Subcutaneous abdominal adipose tissue (tissue), 5 donors: ENCODE results near the gene MRPL36.

Source experiments
- H3K27ac ChIP-seq: one replicate; pipeline ENCODE4 v1.7.0; 2013; ENCODE audit warnings: low read depth, mild to moderate bottlenecking, inconsistent platforms, low read length, moderate library complexity
- H3K27me3 ChIP-seq, 5 donors: one replicate each; pipeline ENCODE4 v1.7.0; 2013; ENCODE audit warnings: low read length in 5 of 5, inconsistent platforms in 1 of 5; ENCODE audit not compliant: control insufficient read depth in 5 of 5, insufficient read depth in 4 of 5
- H3K36me3 ChIP-seq, 5 donors: one replicate each; pipeline ENCODE4 v1.7.0; 2013; ENCODE audit warnings: low read length in 5 of 5; ENCODE audit not compliant: control insufficient read depth in 5 of 5, insufficient read depth in 5 of 5
- H3K4me1 ChIP-seq, 5 donors: one replicate each; pipeline ENCODE4 v1.7.0; 2013; ENCODE audit warnings: low read length in 5 of 5, mild to moderate bottlenecking in 3 of 5, moderate library complexity in 1 of 5; ENCODE audit not compliant: control insufficient read depth in 5 of 5, insufficient read depth in 5 of 5
- H3K4me3 ChIP-seq, 5 donors: one replicate each; pipeline ENCODE4 v1.7.0; 2013; ENCODE audit warnings: low read length in 5 of 5, low read depth in 1 of 5
- H3K9ac ChIP-seq, 5 donors: one replicate each; pipeline ENCODE4 v1.7.0; 2013; ENCODE audit warnings: low read length in 5 of 5, mild to moderate bottlenecking in 4 of 5, moderate library complexity in 3 of 5
- H3K9me3 ChIP-seq, 5 donors: one replicate each; pipeline ENCODE4 v1.7.0; 2013; ENCODE audit warnings: low read length in 5 of 5; ENCODE audit not compliant: control insufficient read depth in 5 of 5
- donor health status: healthy.
- donor health status: healthy.
- donor health status: healthy.
- donor health status: healthy.
- donor health status: healthy.

MRPL36 gene

DNA sequence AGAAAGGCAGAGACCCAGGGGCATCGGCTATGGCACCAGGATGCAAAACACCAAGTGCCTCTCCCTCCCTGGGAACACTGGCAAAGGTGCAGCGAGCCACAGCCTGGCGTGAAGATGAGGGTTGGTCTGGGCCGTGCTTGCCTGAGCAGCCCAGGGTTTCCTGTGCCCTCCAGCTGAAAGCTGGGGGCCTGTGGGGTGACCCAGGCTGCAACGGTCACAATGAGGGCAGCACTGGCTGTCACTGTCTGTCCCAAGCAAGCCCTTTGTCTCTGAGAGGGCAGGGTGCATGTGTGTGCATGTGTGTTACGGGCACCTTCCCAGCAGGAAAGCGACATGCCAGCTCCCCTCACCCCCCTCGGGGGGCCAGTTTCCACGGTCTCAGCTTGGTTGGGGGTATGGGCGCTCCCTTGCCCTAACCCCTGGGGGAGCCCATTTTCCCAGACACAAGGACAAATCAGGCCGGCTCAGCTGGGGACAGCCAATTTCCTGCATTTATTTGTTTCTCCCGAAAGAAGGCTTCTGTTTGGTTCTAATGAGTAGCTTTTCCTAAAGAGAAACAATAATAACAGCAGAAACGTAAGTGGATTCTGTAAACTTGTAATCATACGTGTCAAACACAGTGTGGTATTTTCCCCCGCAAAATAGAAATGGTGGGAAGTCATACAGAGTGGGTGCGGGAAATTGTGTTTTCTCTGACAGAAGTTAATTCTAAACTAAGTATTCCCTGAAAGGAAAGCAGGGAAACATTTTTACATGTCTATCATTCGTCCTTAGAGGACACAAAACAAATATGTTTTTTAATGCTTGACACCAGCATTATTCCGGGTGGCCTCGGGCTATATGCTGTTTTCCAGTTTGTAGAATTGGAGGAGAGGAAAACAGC, 21.3 kb downstream of the MRPL36 start:
- Histone ChIP-seq H3K4me1 (no peaks in the 10 kb centered on the region), H3K4me3 (no peak overlapping the region), H3K27ac (no peak overlapping the region), H3K9me3 (no peaks in the 10 kb centered on the region), H3K27me3 (peaks cover 0 to 14% (median 9%) of the 10 kb centered on the region in 5 donors), H3K36me3 (no peaks in the 10 kb centered on the region), H3K9ac (no peak overlapping the region)

DNA sequence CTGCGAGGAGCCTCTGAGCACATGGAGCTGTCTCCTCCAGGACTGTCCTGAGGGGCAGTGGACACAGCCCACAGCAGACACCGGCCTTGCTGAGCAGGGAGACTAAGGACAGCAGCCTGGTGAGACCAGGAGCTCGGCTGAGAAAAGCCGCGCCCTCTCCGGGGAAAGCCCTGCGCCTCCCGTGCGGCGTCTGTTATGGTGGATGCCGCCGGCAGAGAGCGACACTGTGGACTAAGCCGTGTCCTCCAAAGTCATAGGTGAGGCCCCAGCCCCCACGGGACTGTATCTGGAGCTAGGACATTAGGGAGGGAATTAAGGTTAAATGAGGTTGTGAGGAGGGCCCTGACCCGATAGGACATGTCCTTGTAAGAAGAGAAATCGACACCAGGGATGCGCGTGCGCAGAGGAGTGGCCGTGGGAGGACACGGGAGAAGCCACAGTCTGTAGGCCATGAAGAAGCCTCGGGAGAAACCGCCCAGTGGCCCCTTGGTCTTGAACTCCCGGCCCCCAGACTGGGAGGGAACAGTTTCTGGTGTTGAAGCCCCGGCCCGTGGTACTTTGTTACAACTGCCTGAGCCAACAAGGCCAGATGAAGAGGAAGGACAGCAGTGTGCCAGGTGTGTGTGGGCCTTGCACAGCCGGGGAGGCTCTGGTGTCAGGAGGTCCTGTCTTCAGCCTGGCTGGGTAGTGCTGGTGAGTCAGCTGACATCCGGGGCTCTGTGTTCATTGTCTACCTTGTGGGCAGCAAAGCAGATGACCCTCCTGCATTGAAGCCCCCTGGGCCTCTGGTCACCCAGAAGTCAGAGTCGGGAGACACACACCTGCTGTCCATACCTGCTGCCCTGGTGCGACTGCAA, 22.1 kb downstream of the MRPL36 start:
- Histone ChIP-seq H3K9ac (no peak overlapping the region), H3K27ac (no peak overlapping the region), H3K36me3 (no peaks in the 10 kb centered on the region), H3K4me1 (no peaks in the 10 kb centered on the region), H3K9me3 (no peaks in the 10 kb centered on the region), H3K4me3 (no peak overlapping the region), H3K27me3 (peaks cover 0 to 12% (median 6%) of the 10 kb centered on the region in 5 donors)

DNA sequence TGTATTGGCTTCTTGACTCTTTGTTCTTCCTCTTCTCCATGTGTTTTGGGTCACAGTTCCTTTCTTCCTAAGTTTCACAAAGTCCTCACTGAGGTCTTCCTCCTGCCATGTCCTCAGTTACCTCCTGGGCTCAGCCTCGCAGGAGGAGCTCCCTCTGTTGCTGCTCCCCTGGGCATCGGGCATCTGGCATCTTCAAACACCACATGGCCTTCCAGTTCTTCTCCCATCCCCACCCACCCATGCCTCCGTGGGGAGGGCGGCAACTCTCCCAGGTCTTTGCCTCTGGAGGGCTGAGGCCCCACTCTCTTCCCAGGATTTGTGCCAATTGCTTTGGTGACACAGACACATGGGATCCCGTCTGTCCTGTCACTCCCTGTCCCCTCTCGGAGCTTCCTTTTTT, 22.8 kb downstream of the MRPL36 start:
- H3K9ac ChIP-seq = no peak overlapping the region

DNA sequence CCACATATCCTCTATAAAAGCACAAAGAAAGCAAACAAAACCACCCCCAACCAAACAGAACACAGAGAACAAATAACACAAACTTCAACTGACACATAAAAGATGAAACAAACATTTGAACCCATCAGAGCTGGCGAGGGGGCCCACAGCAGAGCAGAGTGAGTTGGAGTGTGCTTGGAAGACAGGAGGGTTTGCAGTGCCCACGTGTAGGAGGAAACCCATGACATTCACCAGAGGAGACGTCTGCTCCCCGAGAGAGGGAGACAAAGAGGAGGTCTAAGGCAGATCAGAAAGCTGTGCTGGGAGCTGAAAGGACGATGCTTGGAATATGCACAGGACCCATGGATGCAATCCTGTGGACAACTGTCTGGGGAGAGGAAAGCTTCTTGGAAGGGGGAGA, 27.0 kb downstream of the MRPL36 start:
- H3K9me3 ChIP-seq = no peaks in the 10 kb centered on the region
- H3K36me3 ChIP-seq = no peaks in the 10 kb centered on the region
- no peak overlapping the region for H3K9ac ChIP-seq
- no peak overlapping the region for H3K4me3 ChIP-seq
- no peak overlapping the region for H3K27ac ChIP-seq
- H3K4me1 ChIP-seq = no peaks in the 10 kb centered on the region
- H3K27me3 ChIP-seq = peaks cover 4 to 11% (median 8%) of the 10 kb centered on the region in 5 donors

More for the DNA sequence above, 22.8 kb downstream of the MRPL36 start:
- H3K9me3 ChIP-seq = no peaks in the 10 kb centered on the region
- H3K36me3 ChIP-seq = no peaks in the 10 kb centered on the region
- no peak overlapping the region for H3K27ac ChIP-seq
- H3K4me3 ChIP-seq = no peak overlapping the region
- peaks cover 3 to 13% (median 5%) of the 10 kb centered on the region in 5 donors for H3K27me3 ChIP-seq
- no peaks in the 10 kb centered on the region for H3K4me1 ChIP-seq

DNA sequence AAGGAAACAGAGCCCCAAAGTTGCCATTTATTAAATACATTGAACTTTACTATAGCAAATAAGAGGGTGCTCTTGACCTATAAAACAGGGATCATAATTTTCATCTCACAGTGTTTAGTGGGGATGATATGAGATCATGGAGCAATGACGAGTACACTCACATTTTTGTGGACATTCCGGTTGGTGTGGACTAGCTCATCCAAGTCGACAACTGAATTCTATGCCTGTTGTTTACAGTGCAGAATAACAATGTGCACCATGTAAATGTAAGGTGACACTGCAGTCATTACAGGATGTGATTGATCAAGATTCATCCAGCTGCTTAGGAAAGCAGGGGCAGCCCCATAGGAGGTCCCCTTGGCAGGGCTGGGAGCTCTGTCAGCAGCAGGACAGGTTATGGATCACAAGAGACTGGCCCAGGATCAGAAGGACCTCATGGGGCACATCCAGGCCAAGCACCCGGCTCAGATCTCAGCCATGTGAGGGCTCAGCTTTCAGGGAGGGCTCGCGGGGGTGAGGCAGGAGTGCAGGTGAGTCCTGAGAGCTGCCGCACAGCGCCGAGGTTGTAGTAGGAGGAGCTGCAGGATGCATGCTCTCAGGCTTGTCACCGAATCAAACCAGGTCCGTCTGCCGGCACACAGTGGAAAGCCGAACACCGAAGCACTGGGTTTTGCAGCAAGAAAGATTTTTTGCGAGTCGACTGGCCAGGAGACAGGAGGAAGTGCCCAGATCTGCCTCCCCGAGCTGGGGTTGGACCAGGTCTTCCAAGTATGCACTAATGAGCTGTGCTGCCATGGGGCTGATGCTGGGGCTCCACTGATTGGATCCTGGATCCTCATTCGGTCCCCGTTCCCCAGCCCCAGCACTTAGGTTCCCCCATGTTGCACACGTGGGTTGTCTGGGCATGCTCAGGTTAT, 28.2 kb downstream of the MRPL36 start:
- Histone ChIP-seq H3K36me3 (no peaks in the 10 kb centered on the region), H3K9ac (no peak overlapping the region), H3K4me1 (no peaks in the 10 kb centered on the region), H3K27ac (no peak overlapping the region), H3K4me3 (no peak overlapping the region), H3K9me3 (no peaks in the 10 kb centered on the region), H3K27me3 (peaks cover 4 to 13% (median 12%) of the 10 kb centered on the region in 5 donors)

DNA sequence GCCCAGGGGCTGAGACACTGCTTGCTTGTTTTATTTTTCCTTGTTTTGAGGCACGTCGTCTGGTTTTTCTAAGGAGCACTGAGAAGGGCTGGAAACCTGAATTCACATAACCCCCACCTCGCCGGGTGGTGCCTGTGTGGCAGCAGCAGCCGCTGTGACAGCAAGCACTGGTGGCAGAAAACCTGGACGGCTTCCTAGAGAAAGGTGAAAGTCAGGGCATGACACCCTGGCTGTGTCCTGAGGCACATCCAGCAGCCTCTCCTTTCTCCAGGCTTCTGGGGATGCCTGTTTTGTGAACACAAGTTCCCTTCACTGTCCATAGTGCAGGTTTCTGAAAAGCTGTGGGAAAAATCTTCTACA, 29.2 kb downstream of the MRPL36 start:
- no peak overlapping the region for H3K9ac ChIP-seq
- no peaks in the 10 kb centered on the region for H3K4me1 ChIP-seq
- H3K9me3 ChIP-seq = no peaks in the 10 kb centered on the region
- H3K27me3 ChIP-seq = peaks cover 4 to 19% (median 15%) of the 10 kb centered on the region in 5 donors
- H3K36me3 ChIP-seq = no peaks in the 10 kb centered on the region
- no peak overlapping the region for H3K4me3 ChIP-seq
- no peak overlapping the region for H3K27ac ChIP-seq

DNA sequence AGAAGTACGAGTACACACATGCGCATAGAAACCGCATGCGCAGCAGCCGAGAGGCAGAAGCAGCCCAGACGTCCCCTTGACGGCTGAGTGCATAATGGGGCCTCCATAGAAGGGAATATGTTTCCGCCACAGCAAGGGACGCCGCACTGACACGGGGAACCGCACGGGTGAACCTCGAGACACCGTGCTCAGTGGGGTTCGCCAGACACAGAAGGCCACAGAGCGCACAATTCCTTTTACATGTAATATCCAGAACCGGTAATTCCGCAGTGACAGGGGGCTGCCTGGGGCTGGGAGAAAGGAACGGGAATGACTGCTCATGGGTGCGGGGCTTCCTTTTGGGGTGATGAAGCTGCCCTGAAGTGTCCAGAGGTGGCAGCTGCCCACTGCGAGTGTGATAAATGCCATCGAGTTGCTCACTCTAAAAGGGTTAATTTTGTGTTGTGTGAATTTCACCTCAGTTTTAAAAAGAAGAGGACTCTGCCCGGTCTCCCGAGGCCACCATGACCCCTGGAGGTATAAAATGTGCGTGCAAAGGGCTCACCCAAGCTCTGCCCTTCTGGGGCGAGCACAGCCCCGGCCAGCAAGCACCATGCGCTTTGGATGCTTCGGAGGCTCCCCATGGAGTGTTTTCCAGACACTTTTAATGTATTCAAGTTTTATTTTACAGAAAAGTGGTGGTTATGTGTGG, 29.7 kb downstream of the MRPL36 start:
- no peaks in the 10 kb centered on the region for H3K9me3 ChIP-seq
- H3K9ac ChIP-seq = no peak overlapping the region
- H3K27ac ChIP-seq = no peak overlapping the region
- H3K4me1 ChIP-seq = no peaks in the 10 kb centered on the region
- no peaks in the 10 kb centered on the region for H3K36me3 ChIP-seq
- peaks cover 4 to 24% (median 17%) of the 10 kb centered on the region in 5 donors for H3K27me3 ChIP-seq
- no peak overlapping the region for H3K4me3 ChIP-seq

DNA sequence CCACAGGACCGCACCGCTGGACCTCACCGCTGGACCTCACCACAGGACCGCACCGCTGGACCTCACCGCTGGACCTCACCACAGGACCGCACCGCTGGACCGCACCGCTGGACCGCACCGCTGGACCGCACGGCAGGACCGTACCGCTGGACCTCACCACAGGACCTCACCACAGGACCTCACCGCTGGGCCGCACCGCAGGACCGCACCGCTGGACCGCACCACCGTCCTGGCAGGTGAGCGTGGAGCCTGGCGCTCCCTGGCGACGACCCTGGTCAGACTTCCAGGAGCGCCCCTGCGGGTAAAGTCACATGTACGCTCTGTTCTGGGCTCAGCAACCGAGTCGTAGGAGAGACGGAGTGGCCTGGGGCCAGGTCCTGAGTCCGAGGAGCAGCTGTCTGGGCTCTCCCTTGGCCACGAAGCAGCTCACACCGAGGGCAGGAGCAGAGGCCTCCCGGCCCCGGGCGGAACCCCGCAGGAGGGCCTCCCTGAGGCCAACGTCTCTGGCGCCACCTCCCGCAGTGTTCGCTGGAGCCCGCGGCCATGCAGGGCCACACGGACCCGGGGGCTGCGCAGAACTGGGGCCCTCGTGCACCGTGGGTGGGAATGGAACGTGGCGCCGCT, 30.5 kb downstream of the MRPL36 start:
- Histone ChIP-seq H3K9me3 (no peaks in the 10 kb centered on the region), H3K27ac (no peak overlapping the region), H3K9ac (no peak overlapping the region), H3K27me3 (peaks cover 4 to 30% (median 19%) of the 10 kb centered on the region in 5 donors), H3K4me3 (no peak overlapping the region), H3K36me3 (no peaks in the 10 kb centered on the region), H3K4me1 (no peaks in the 10 kb centered on the region)
